H1 (cell line): ENCODE results near the gene SNED1.

Experiments
- GABPA ChIP-seq: IDR thresholded peaks from 2 replicates; pipeline ENCODE4 v1.6.1; 2011; ENCODE audit warnings: mild to moderate bottlenecking, low read length, moderate library complexity, borderline replicate concordance; ENCODE audit not compliant: insufficient read depth
- NANOG ChIP-seq: IDR thresholded peaks from 2 replicates; pipeline ENCODE4 v1.6.1; 2011; ENCODE audit warnings: low read length, low read depth, mild to moderate bottlenecking, inconsistent platforms; ENCODE audit not compliant: insufficient read depth, poor library complexity, severe bottlenecking

DNA sequence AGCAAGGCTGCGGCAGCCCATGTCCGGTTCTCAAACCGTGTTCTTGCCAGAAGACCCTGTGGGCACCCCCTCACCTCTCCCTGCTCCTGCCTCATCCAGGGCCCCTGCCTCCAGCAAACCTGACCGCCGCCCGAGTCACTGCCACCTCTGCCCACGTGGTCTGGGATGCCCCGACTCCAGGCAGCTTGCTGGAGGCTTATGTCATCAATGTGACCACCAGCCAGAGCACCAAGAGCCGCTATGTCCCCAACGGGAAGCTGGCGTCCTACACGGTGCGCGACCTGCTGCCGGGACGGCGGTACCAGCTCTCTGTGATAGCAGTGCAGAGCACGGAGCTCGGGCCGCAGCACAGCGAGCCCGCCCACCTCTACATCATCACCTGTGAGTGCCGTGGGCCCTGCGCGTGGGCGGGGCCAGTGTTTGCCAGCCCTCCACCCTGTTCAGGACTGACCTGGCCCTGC lies 71.4 kb downstream of the SNED1 start:
- no peak for TF ChIP-seq NANOG
- no peak for TF ChIP-seq GABPA
